ENCODE measurements around the gene ARHGEF7.

The ARHGEF7 gene

GRCh38 chr13:111139873-111140561 lies 24.9 kb downstream of the ARHGEF7 start:
- DNase-seq (ENCODE audit: low spot score) = no peak

GRCh38 chr13:111140562-111141105 lies 25.5 kb downstream of the ARHGEF7 start:
- no peak for DNase-seq (ENCODE audit: low spot score)

GRCh38 chr13:111142472-111142871 lies 27.4 kb downstream of the ARHGEF7 start:
- DNase-seq (ENCODE audit: low spot score) = no peak

GRCh38 chr13:111143865-111144540 lies 28.9 kb downstream of the ARHGEF7 start:
- peak; percentile 65 for DNase-seq (ENCODE audit: low spot score)

GRCh38 chr13:111145071-111145470 lies 30.0 kb downstream of the ARHGEF7 start:
- no peak for DNase-seq (ENCODE audit: low spot score)

GRCh38 chr13:111145506-111145905 lies 30.4 kb downstream of the ARHGEF7 start:
- DNase-seq (ENCODE audit: low spot score) = no peak

- no peak for DNase-seq (ENCODE audit: low spot score)
These were observed 37.7 kb downstream of the ARHGEF7 start for GRCh38 chr13:111152844-111153243.

GRCh38 chr13:111153279-111153976 lies 38.3 kb downstream of the ARHGEF7 start:
- DNase-seq (ENCODE audit: low spot score) = peak; percentile 91

- peak; percentile 56 for DNase-seq (ENCODE audit: low spot score)
These were observed 38.8 kb downstream of the ARHGEF7 start for GRCh38 chr13:111153977-111154332.

- DNase-seq (ENCODE audit: low spot score) = no peak
These were observed 41.3 kb downstream of the ARHGEF7 start for GRCh38 chr13:111156421-111156820.

GRCh38 chr13:111158136-111158805 lies 43.2 kb downstream of the ARHGEF7 start:
- peak; percentile 6 for DNase-seq (ENCODE audit: low spot score)

GRCh38 chr13:111159362-111160320 lies 44.5 kb downstream of the ARHGEF7 start:
- DNase-seq (ENCODE audit: low spot score) = no peak

GRCh38 chr13:111160648-111161047 lies 45.5 kb downstream of the ARHGEF7 start:
- DNase-seq (ENCODE audit: low spot score) = no peak

- no peak for DNase-seq (ENCODE audit: low spot score)
These were observed 46.8 kb downstream of the ARHGEF7 start for GRCh38 chr13:111161601-111162600.

- DNase-seq (ENCODE audit: low spot score) = no peak
These were observed 50.3 kb downstream of the ARHGEF7 start for GRCh38 chr13:111165241-111166010.

GRCh38 chr13:111166882-111167675 lies 52.0 kb downstream of the ARHGEF7 start:
- no peak for DNase-seq (ENCODE audit: low spot score)

- DNase-seq (ENCODE audit: low spot score) = no peak
These were observed 53.0 kb downstream of the ARHGEF7 start for GRCh38 chr13:111168107-111168506.

GRCh38 chr13:111171112-111171511 lies 56.0 kb downstream of the ARHGEF7 start:
- no peak for DNase-seq (ENCODE audit: low spot score)
